ENCODE results near the gene GGCT.

GRCh38 chr7:30511494-30511893 is 6.9 kb upstream of the GGCT start:
- TF ChIP-seq RAD21 (conservative IDR thresholded peaks at IDR 0.05 in 1 of 2, IDR thresholded peaks at IDR 0.05 in 1 of 2) (no peak), CEBPB (IDR thresholded peaks at IDR 0.05) (no peak), POLR2AphosphoS2 (conservative IDR thresholded peaks at IDR 0.05; ENCODE audit: low read length) (no peak), SMC3 (IDR thresholded peaks at IDR 0.05) (no peak), RFX5 (IDR thresholded peaks at IDR 0.05) (no peak), FOSB (CRISPR knock-in tag; IDR thresholded peaks at IDR 0.05) (no peak)

Measured in A549 (cell line).